HCT116 (cell line): ENCODE results near the gene GSC2. TPM values are rescaled to one million over a fixed set of nuclear protein-coding genes. Genes with fewer than 3 reads are reported as not detected.

Source experiments
- ATAC-seq: fragments of 200-7000 bp; cut with Tn5 transposase; 2 replicates; pipeline ENCODE4 v1.9.1; 2020; ENCODE audit warnings: mild to moderate bottlenecking, moderate library complexity
- BruUV-seq: library from RNA; stranded (reverse); fragments of 400-500 nt; replicated peaks from 2 replicates; lab custom pipeline; 2021; lab: Mats Ljungman, UMichigan
- CTCF ChIA-PET: fragments of 300-600 bp; sonication (Branson Sonifier 250); formaldehyde crosslinking; loops from one replicate; lab custom pipeline; 2021; ENCODE audit warnings: antibody characterized with exemption; lab: Charles Lee
- POLR2A ChIA-PET: fragments of 300-600, 350-600 bp; sonication (Branson Sonifier 250); formaldehyde crosslinking; loops from one replicate; lab custom pipeline; 2021; ENCODE audit warnings: antibody characterized with exemption; lab: Charles Lee
- RAD21 ChIA-PET, 2 experiments: fragments of 300-600 bp; sonication (Branson Sonifier 250); formaldehyde crosslinking; loops; one replicate each; lab custom pipeline; 2023; ENCODE audit warnings: low total read pairs in 2 of 2; ENCODE audit not compliant: uncharacterized antibody in 2 of 2, unreplicated experiment in 2 of 2, low non-redundant PET in 1 of 2; lab: Charles Lee
- DNase-seq: peaks from one replicate; pipeline ENCODE4 v3.0.0-alpha.2; 2010; ENCODE audit warnings: low read depth, low spot score
- H2AFZ ChIP-seq: fragments of 200-600 bp; shearing (Covaris generic), sonication (generic); 2 replicates; pipeline ENCODE4 v1.6.1; 2017; ENCODE audit warnings: low read depth, mixed run types, mixed read lengths, antibody characterized with exemption, low read length; ENCODE audit not compliant: poor library complexity, severe bottlenecking
- H3K27ac ChIP-seq: 2 replicates; pipeline ENCODE4 v1.5.1; 2012; ENCODE audit warnings: low read depth, low read length
- H3K27me3 ChIP-seq: fragments of 200-600 bp; sonication (generic); 2 replicates; pipeline ENCODE4 v1.6.1; 2016; ENCODE audit warnings: mixed run types, low read length, mixed read lengths; ENCODE audit not compliant: insufficient read depth
- H3K36me3 ChIP-seq, 2 experiments: fragments of 200-500 bp in 1 of 2; fragments of 200-600 bp in 1 of 2; sonication (Bioruptor generic) in 1 of 2; sonication (generic) in 1 of 2; 2 replicates each; pipeline versions ENCODE4 v1.5.1 to v1.6.1; 2014 to 2016; ENCODE audit warnings: low read length in 2 of 2, inconsistent platforms in 1 of 2, mixed read lengths in 1 of 2, mixed run types in 1 of 2; ENCODE audit not compliant: insufficient read depth in 2 of 2, control insufficient read depth in 1 of 2
- H3K4me1 ChIP-seq, 2 experiments: fragments of 200-600 bp in 1 of 2; sonication (generic) in 1 of 2; 2 replicates each; pipeline versions ENCODE4 v1.5.1 to v1.6.1; 2012 to 2017; ENCODE audit warnings: low read length in 2 of 2, inconsistent platforms in 1 of 2, mild to moderate bottlenecking in 1 of 2, mixed read lengths in 1 of 2, mixed run types in 1 of 2, moderate library complexity in 1 of 2; ENCODE audit not compliant: insufficient read depth in 2 of 2, control insufficient read depth in 1 of 2
- H3K4me2 ChIP-seq: fragments of 200-600 bp; sonication (generic); 2 replicates; pipeline ENCODE4 v1.6.1; 2017; ENCODE audit warnings: mixed run types, low read length, mixed read lengths
- H3K4me3 ChIP-seq, 2 experiments: fragments of 200-600 bp in 1 of 2; sonication (generic) in 1 of 2; replicated peaks in 1 of 2; 2 replicates each; pipeline ENCODE4 v1.5.1; 2011 to 2016; ENCODE audit warnings: low read length in 2 of 2, control low read depth in 1 of 2, low read depth in 1 of 2, mild to moderate bottlenecking in 1 of 2, mixed read lengths in 1 of 2, mixed run types in 1 of 2
- H3K79me2 ChIP-seq: fragments of 200-600 bp; sonication (generic); 2 replicates; pipeline ENCODE4 v1.6.1; 2017; ENCODE audit warnings: mild to moderate bottlenecking, mixed run types, low read length, moderate library complexity, mixed read lengths; ENCODE audit not compliant: insufficient read depth
- H3K9ac ChIP-seq: fragments of 200-600 bp; sonication (generic); 2 replicates; pipeline ENCODE4 v1.6.1; 2016; ENCODE audit warnings: low read length, mixed read lengths
- H3K9me2 ChIP-seq: fragments of 200-600 bp; sonication (generic), shearing (Covaris generic); 2 replicates; pipeline ENCODE4 v1.6.1; 2017; ENCODE audit warnings: mixed run types, mild to moderate bottlenecking, moderate library complexity; ENCODE audit not compliant: insufficient read depth
- H3K9me3 ChIP-seq, 2 experiments: fragments of 200-500 bp in 1 of 2; fragments of 200-600 bp in 1 of 2; sonication (Bioruptor generic) in 1 of 2; sonication (generic) in 1 of 2; 2 replicates each; pipeline ENCODE4 v1.6.1; 2014 to 2017; ENCODE audit warnings: low read length in 2 of 2, mixed read lengths in 2 of 2, inconsistent platforms in 1 of 2, low read depth in 1 of 2, mild to moderate bottlenecking in 1 of 2, mixed run types in 1 of 2, moderate library complexity in 1 of 2; ENCODE audit not compliant: control insufficient read depth in 1 of 2, insufficient read depth in 1 of 2
- H4K20me1 ChIP-seq: fragments of 200-600 bp; sonication (generic), shearing (Covaris generic); 2 replicates; pipeline ENCODE4 v1.6.1; 2017; ENCODE audit warnings: mixed run types, mild to moderate bottlenecking, moderate library complexity; ENCODE audit not compliant: insufficient read depth
- CBX3 ChIP-seq: IDR thresholded peaks from 2 replicates; pipeline ENCODE4 v1.6.1; 2012; ENCODE audit warnings: low read depth
- CEBPB ChIP-seq: IDR thresholded peaks from 2 replicates; pipeline ENCODE4 v1.6.1; 2012; ENCODE audit warnings: low read depth
- ELF1 ChIP-seq: IDR thresholded peaks from 2 replicates; pipeline ENCODE4 v1.6.1; 2012; ENCODE audit warnings: low read depth, borderline replicate concordance
- EZH2 ChIP-seq: fragments of 200-600 bp; sonication (generic); IDR thresholded peaks from 2 replicates; pipeline ENCODE4 v1.6.1; 2017; ENCODE audit warnings: antibody characterized with exemption, mixed run types
- EZH2phosphoT487 ChIP-seq: fragments of 200-600 bp; IDR thresholded peaks from 2 replicates; pipeline ENCODE4 v1.6.1; 2018; ENCODE audit warnings: antibody characterized with exemption, borderline replicate concordance
- FOSL1 ChIP-seq: IDR thresholded peaks from 2 replicates; pipeline ENCODE4 v1.6.1; 2012; ENCODE audit warnings: low read depth
- JUND ChIP-seq: IDR thresholded peaks from 2 replicates; pipeline ENCODE4 v1.6.1; 2012
- POLR2AphosphoS5 ChIP-seq: IDR thresholded peaks from 2 replicates; pipeline ENCODE4 v1.6.1; 2011; ENCODE audit warnings: mild to moderate bottlenecking, low read depth, low read length, moderate library complexity
- RAD21 ChIP-seq: IDR thresholded peaks from 2 replicates; pipeline ENCODE4 v1.6.1; 2012; ENCODE audit warnings: low read depth, mild to moderate bottlenecking
- SP1 ChIP-seq: IDR thresholded peaks from 2 replicates; pipeline ENCODE4 v1.6.1; 2012; ENCODE audit warnings: low read depth
- SRF ChIP-seq: IDR thresholded peaks from 2 replicates; pipeline ENCODE4 v1.6.1; 2012; ENCODE audit warnings: low read depth
- TCF7L2 ChIP-seq: IDR thresholded peaks from 2 replicates; pipeline ENCODE4 v1.7.0; 2011; ENCODE audit warnings: borderline replicate concordance, inconsistent platforms; ENCODE audit not compliant: insufficient read depth, insufficient read length; ENCODE audit errors: extremely low read depth
- ZNF274 ChIP-seq: fragments of 200-500 bp; sonication (Bioruptor generic); IDR thresholded peaks from 2 replicates; pipeline ENCODE4 v1.6.1; 2014; ENCODE audit warnings: mild to moderate bottlenecking, low read depth, low read length, inconsistent platforms
- intact Hi-C: fragments of 100-400 bp; cut with micrococcal nuclease; formaldehyde crosslinking; loops from 2 replicates; pipeline ENCODE4 v1.10.0; 2022
- total RNA-seq: library from RNA; stranded (reverse); gene quantifications from one replicate; pipeline ENCODE4 v1.2.1, GENCODE V29; 2021; ENCODE audit not compliant: unreplicated experiment
- TF ChIP-seq, protein P1 (sequence below): IDR thresholded peaks from 2 replicates; pipeline ENCODE4 v1.6.1; 2012; ENCODE audit warnings: low read depth
- TF ChIP-seq, protein P2 (sequence below): IDR thresholded peaks from 2 replicates; pipeline ENCODE4 v1.6.1; 2012
- TF ChIP-seq, protein P3 (sequence below): IDR thresholded peaks from 2 replicates; pipeline ENCODE4 v1.6.1; 2012
- TF ChIP-seq, protein P4 (sequence below): IDR thresholded peaks from 2 replicates; pipeline ENCODE4 v1.6.1; 2011; ENCODE audit warnings: mild to moderate bottlenecking, low read length, moderate library complexity; ENCODE audit not compliant: insufficient replicate concordance; ENCODE audit errors: extremely low read depth

The GSC2 gene
- total RNA-seq, 1 experiment from 2014 or later: not detected

- TF ChIP-seq ZNF274 (no peak), SRF (no peak), CBX3 (no peak), FOSL1 (no peak)
Measured at GRCh38 chr22:19128946-19129727, 21.0 kb downstream of the GSC2 start (continued).

GRCh38 chr22:19128009-19128401 lies 22.1 kb downstream of the GSC2 start:
- H3K27me3 ChIP-seq: no peaks in the 10 kb centered on the region
- 0 out of 4 replicates have a peak, but pooled peaks cover 0 to 2% of the 10 kb centered on the region in 2 experiments for H3K36me3 ChIP-seq
- ATAC-seq (no peak), DNase-seq (no peak)
- no peak overlapping the region for H2AFZ ChIP-seq
- no peak overlapping the region for H3K4me3 ChIP-seq
- RAD21 ChIA-PET: no interaction called here
- POLR2A ChIA-PET: no interaction called here
- no TSS peak for BruUV-seq
- no peak overlapping the region for H3K4me2 ChIP-seq
- no peak overlapping the region for H3K27ac ChIP-seq
- CTCF ChIA-PET: interaction anchor here (1.0 to 1.6 kb wide), 2 partner anchors 10 to 16 kb away, joined by 4 read pairs; partner anchors contain the start of gene ESS2
- H3K4me1 ChIP-seq: peaks cover 0 to 3% of the 10 kb centered on the region in 2 experiments; a peak in 2 of 4 replicates
- TF ChIP-seq, protein P1, sequence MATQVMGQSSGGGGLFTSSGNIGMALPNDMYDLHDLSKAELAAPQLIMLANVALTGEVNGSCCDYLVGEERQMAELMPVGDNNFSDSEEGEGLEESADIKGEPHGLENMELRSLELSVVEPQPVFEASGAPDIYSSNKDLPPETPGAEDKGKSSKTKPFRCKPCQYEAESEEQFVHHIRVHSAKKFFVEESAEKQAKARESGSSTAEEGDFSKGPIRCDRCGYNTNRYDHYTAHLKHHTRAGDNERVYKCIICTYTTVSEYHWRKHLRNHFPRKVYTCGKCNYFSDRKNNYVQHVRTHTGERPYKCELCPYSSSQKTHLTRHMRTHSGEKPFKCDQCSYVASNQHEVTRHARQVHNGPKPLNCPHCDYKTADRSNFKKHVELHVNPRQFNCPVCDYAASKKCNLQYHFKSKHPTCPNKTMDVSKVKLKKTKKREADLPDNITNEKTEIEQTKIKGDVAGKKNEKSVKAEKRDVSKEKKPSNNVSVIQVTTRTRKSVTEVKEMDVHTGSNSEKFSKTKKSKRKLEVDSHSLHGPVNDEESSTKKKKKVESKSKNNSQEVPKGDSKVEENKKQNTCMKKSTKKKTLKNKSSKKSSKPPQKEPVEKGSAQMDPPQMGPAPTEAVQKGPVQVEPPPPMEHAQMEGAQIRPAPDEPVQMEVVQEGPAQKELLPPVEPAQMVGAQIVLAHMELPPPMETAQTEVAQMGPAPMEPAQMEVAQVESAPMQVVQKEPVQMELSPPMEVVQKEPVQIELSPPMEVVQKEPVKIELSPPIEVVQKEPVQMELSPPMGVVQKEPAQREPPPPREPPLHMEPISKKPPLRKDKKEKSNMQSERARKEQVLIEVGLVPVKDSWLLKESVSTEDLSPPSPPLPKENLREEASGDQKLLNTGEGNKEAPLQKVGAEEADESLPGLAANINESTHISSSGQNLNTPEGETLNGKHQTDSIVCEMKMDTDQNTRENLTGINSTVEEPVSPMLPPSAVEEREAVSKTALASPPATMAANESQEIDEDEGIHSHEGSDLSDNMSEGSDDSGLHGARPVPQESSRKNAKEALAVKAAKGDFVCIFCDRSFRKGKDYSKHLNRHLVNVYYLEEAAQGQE: no peak
- TF ChIP-seq SP1 (no peak), ZNF274 (no peak), EZH2 (no peak), TCF7L2 (no peak), EZH2phosphoT487 (no peak), JUND (no peak), RAD21 (no peak), SRF (no peak), FOSL1 (no peak), ELF1 (no peak), POLR2AphosphoS5 (no peak), CEBPB (no peak)
- TF ChIP-seq, protein P2, sequence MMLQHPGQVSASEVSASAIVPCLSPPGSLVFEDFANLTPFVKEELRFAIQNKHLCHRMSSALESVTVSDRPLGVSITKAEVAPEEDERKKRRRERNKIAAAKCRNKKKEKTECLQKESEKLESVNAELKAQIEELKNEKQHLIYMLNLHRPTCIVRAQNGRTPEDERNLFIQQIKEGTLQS: no peak
- TF ChIP-seq, protein P3, sequence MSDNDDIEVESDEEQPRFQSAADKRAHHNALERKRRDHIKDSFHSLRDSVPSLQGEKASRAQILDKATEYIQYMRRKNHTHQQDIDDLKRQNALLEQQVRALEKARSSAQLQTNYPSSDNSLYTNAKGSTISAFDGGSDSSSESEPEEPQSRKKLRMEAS: no peak
- TF ChIP-seq, protein P4, sequence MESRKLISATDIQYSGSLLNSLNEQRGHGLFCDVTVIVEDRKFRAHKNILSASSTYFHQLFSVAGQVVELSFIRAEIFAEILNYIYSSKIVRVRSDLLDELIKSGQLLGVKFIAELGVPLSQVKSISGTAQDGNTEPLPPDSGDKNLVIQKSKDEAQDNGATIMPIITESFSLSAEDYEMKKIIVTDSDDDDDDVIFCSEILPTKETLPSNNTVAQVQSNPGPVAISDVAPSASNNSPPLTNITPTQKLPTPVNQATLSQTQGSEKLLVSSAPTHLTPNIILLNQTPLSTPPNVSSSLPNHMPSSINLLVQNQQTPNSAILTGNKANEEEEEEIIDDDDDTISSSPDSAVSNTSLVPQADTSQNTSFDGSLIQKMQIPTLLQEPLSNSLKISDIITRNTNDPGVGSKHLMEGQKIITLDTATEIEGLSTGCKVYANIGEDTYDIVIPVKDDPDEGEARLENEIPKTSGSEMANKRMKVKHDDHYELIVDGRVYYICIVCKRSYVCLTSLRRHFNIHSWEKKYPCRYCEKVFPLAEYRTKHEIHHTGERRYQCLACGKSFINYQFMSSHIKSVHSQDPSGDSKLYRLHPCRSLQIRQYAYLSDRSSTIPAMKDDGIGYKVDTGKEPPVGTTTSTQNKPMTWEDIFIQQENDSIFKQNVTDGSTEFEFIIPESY: no peak
- no peaks in the 10 kb centered on the region for H3K9me2 ChIP-seq
- no peaks in the 10 kb centered on the region for H4K20me1 ChIP-seq
- no peaks in the 10 kb centered on the region for H3K79me2 ChIP-seq
- no peak overlapping the region for H3K9ac ChIP-seq
- H3K9me3 ChIP-seq: no peaks in the 10 kb centered on the region
- intact Hi-C loops: no loop called here
